NCI-H526 (cell line): Measurements from ENCODE around the gene UBQLNL.
A peak's percentile ranks its signal among the peaks of the same experiment; 100 is the strongest.

ENCODE experiments used
- DNase-seq, 2 experiments: peaks; one replicate each; lab custom pipeline; 2025; lab: John Stamatoyannopoulos, UW

Gene UBQLNL

GRCh38 chr11:5507177-5507932, 9.1 kb downstream of the UBQLNL start:
- DNase-seq, result no peak

GRCh38 chr11:5505363-5506048, 11.0 kb downstream of the UBQLNL start:
- DNase-seq, result no peak

GRCh38 chr11:5504403-5504921, 12.0 kb downstream of the UBQLNL start:
- DNase-seq, result no peak

GRCh38 chr11:5500393-5500801, 16.1 kb downstream of the UBQLNL start:
- no peak for DNase-seq

GRCh38 chr11:5499671-5500070, 16.8 kb downstream of the UBQLNL start:
- no peak for DNase-seq

GRCh38 chr11:5489576-5490357, 26.7 kb downstream of the UBQLNL start:
- no peak for DNase-seq

GRCh38 chr11:5488798-5489399, 27.6 kb downstream of the UBQLNL start:
- no peak for DNase-seq

GRCh38 chr11:5488385-5488784, 28.1 kb downstream of the UBQLNL start, which contains the start of gene OR52D1:
OR52D1 (plus strand) TSS chr11:5488685; CDS start chr11:5488707, 22 bp downstream.
- no peak for DNase-seq

GRCh38 chr11:5486421-5486820, 30.1 kb downstream of the UBQLNL start:
- no peak for DNase-seq

- DNase-seq, result no peak
Observed at GRCh38 chr11:5486003-5486402, 30.5 kb downstream of the UBQLNL start.

- peak in 1 of 2 experiments; percentile 48 for DNase-seq
Observed at GRCh38 chr11:5476186-5476819, 40.2 kb downstream of the UBQLNL start.

- no peak for DNase-seq
Observed at GRCh38 chr11:5473921-5474320, 42.6 kb downstream of the UBQLNL start.

- DNase-seq, result no peak
Observed at GRCh38 chr11:5467527-5467926, 49.0 kb downstream of the UBQLNL start.
